Measurements from ENCODE around the gene OPRD1.

Gene OPRD1

GRCh38 chr1:28915031-28915895 is 103.3 kb downstream of the OPRD1 start:
- DNase-seq: peak; percentile 21 to 27

GRCh38 chr1:28917757-28918118 is 105.8 kb downstream of the OPRD1 start:
- DNase-seq: peak in 1 of 2 experiments; percentile 9

Measured in activated CD4-positive, alpha-beta T cell treated with anti-CD3 and anti-CD28 coated beads, Interleukin-2, amount 50 U/mL, for 4 hours (primary cell).